HL-60 (cell line): ENCODE data around the gene CST4.

Experiments used
- POLR2AphosphoS5 ChIP-seq: IDR thresholded peaks from 2 replicates; pipeline ENCODE4 v1.6.1; 2012; ENCODE audit warnings: low read depth
- TF ChIP-seq, protein P1 (sequence below): IDR thresholded peaks from one replicate; pipeline ENCODE4 v1.5.1; 2011; ENCODE audit warnings: low read length, control low read depth, inconsistent platforms; ENCODE audit not compliant: insufficient read depth

DNA sequence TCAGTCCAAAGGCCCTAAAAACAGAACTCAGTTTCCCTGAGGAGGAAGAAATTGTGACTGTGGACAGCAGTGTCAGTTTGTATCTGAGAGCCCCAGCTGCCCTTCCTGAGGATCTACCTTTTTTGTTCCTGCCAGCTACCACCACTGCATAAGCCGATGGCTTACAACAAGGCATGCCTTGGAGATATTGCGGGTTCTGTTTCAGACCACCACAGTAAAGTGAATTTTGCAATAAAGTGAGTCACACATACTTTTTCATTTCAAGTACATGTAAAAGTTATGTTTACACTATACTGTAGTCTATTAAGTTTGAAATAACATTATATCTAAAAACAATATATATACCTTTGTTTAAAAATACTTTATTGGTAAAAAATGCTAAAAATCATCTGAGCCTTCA, 41.5 kb downstream of the CST4 start:
- TF ChIP-seq, protein P1, sequence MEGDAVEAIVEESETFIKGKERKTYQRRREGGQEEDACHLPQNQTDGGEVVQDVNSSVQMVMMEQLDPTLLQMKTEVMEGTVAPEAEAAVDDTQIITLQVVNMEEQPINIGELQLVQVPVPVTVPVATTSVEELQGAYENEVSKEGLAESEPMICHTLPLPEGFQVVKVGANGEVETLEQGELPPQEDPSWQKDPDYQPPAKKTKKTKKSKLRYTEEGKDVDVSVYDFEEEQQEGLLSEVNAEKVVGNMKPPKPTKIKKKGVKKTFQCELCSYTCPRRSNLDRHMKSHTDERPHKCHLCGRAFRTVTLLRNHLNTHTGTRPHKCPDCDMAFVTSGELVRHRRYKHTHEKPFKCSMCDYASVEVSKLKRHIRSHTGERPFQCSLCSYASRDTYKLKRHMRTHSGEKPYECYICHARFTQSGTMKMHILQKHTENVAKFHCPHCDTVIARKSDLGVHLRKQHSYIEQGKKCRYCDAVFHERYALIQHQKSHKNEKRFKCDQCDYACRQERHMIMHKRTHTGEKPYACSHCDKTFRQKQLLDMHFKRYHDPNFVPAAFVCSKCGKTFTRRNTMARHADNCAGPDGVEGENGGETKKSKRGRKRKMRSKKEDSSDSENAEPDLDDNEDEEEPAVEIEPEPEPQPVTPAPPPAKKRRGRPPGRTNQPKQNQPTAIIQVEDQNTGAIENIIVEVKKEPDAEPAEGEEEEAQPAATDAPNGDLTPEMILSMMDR = no peak
- no peak for TF ChIP-seq POLR2AphosphoS5
